Activated CD8-positive, alpha-beta memory T cell treated with anti-CD3 and anti-CD28 coated beads for 36 hours (primary cell): ENCODE data around the gene BCORL1. TPM values are rescaled to one million over a fixed set of nuclear protein-coding genes. Genes with fewer than 3 reads are reported as not detected.

Experiments
- CTCF ChIA-PET: fragments of 350-600 bp; sonication (Branson Sonifier 250); formaldehyde crosslinking; loops from one replicate; lab custom pipeline; 2021; ENCODE audit warnings: antibody characterized with exemption; lab: Charles Lee
- POLR2A ChIA-PET: fragments of 350-600 bp; sonication (Branson Sonifier 250); formaldehyde crosslinking; loops from one replicate; lab custom pipeline; 2021; ENCODE audit warnings: antibody characterized with exemption; lab: Charles Lee
- total RNA-seq, 2 experiments: library from RNA; stranded (reverse); gene quantifications; one replicate each; pipeline ENCODE4 v1.2.3, GENCODE V29; 2021

The BCORL1 gene
- total RNA-seq, 2 experiments from 2014 or later, result 11.6 to 12.6 TPM

- POLR2A ChIA-PET, result interaction anchor here (0.5 to 1.5 kb wide), 3 partner anchors 39 to 295 kb away, joined by 3 to 7 read pairs (median 3); no protein-coding TSS in a partner anchor
- CTCF ChIA-PET, result interaction anchor here (1.1 to 3.7 kb wide), 6 partner anchors 16 to 110 kb away, joined by 3 to 59 read pairs (median 4); no protein-coding TSS in a partner anchor
Measured at GRCh38 chrX:130081421-130082045, 99.1 kb downstream of the BCORL1 start.

GRCh38 chrX:130082244-130083106, 100.0 kb downstream of the BCORL1 start:
- ChIA-PET CTCF (interaction anchor here (0.6 to 3.7 kb wide), 6 partner anchors 10 to 106 kb away, joined by 3 to 59 read pairs (median 4); no protein-coding TSS in a partner anchor), POLR2A (interaction anchor here (1.0 to 1.5 kb wide), 2 partner anchors 38 to 94 kb away, joined by 3 to 7 read pairs; no protein-coding TSS in a partner anchor)

GRCh38 chrX:130083107-130083490, 100.7 kb downstream of the BCORL1 start:
- ChIA-PET POLR2A (no interaction called here), CTCF (interaction anchor here (1.6 kb wide), 1 partner anchor 87 kb away, joined by 4 read pairs; no protein-coding TSS in a partner anchor)

- ChIA-PET CTCF (interaction anchor here (1.0 to 1.2 kb wide), 2 partner anchors 36 to 37 kb away, joined by 4 read pairs; no protein-coding TSS in a partner anchor), POLR2A (interaction anchor here (0.8 kb wide), 1 partner anchor 27 kb away, joined by 3 read pairs; no protein-coding TSS in a partner anchor)
Measured at GRCh38 chrX:130083656-130084382, 101.4 kb downstream of the BCORL1 start.

- POLR2A ChIA-PET, result interaction anchor here (0.8 kb wide), 1 partner anchor 26 kb away, joined by 3 read pairs; no protein-coding TSS in a partner anchor
- CTCF ChIA-PET, result interaction anchor here (0.9 to 1.2 kb wide), 3 partner anchors 35 to 37 kb away, joined by 3 to 4 read pairs (median 4); no protein-coding TSS in a partner anchor
Measured at GRCh38 chrX:130084631-130085237, 102.3 kb downstream of the BCORL1 start.

GRCh38 chrX:130085551-130086446, 103.4 kb downstream of the BCORL1 start:
- POLR2A ChIA-PET, result interaction anchor here (0.7 to 0.9 kb wide), 2 partner anchors 9 to 23 kb away, joined by 3 to 4 read pairs; no protein-coding TSS in a partner anchor
- CTCF ChIA-PET, result interaction anchor here (0.9 to 1.3 kb wide), 5 partner anchors 9 to 36 kb away, joined by 3 to 7 read pairs (median 4); no protein-coding TSS in a partner anchor

GRCh38 chrX:130086447-130087206, 104.2 kb downstream of the BCORL1 start:
- CTCF ChIA-PET, result interaction anchor here (1.0 to 1.4 kb wide), 8 partner anchors 9 to 76 kb away, joined by 3 to 8 read pairs (median 4); partner anchors contain the start of gene ELF4

GRCh38 chrX:130090364-130090763, 107.9 kb downstream of the BCORL1 start:
- CTCF ChIA-PET, result no interaction called here
- POLR2A ChIA-PET, result no interaction called here

More at GRCh38 chrX:130086447-130087206, 104.2 kb downstream of the BCORL1 start:
- POLR2A ChIA-PET, result interaction anchor here (0.9 kb wide), 1 partner anchor 8 kb away, joined by 3 read pairs; no protein-coding TSS in a partner anchor

- POLR2A ChIA-PET, result interaction anchor here (0.6 kb wide), 2 partner anchors 27 to 93 kb away, joined by 3 to 10 read pairs; no protein-coding TSS in a partner anchor
- CTCF ChIA-PET, result interaction anchor here (1.0 to 1.2 kb wide), 3 partner anchors 10 to 32 kb away, joined by 3 to 4 read pairs (median 4); no protein-coding TSS in a partner anchor
Measured at GRCh38 chrX:130091980-130092522, 109.6 kb downstream of the BCORL1 start.

GRCh38 chrX:130093271-130093670, 110.8 kb downstream of the BCORL1 start:
- ChIA-PET CTCF (no interaction called here), POLR2A (no interaction called here)

- POLR2A ChIA-PET, result interaction anchor here (0.7 kb wide), 2 partner anchors 8 to 38 kb away, joined by 3 read pairs; no protein-coding TSS in a partner anchor
Measured at GRCh38 chrX:130094696-130095095, 112.3 kb downstream of the BCORL1 start.

GRCh38 chrX:130095249-130096030, 113.0 kb downstream of the BCORL1 start:
- ChIA-PET POLR2A (interaction anchor here (0.7 kb wide), 1 partner anchor 9 kb away, joined by 3 read pairs; no protein-coding TSS in a partner anchor), CTCF (interaction anchor here (0.6 kb wide), 1 partner anchor 12 kb away, joined by 4 read pairs; no protein-coding TSS in a partner anchor)

More at GRCh38 chrX:130094696-130095095, 112.3 kb downstream of the BCORL1 start:
- CTCF ChIA-PET, result interaction anchor here (0.6 kb wide), 1 partner anchor 13 kb away, joined by 4 read pairs; no protein-coding TSS in a partner anchor

- ChIA-PET POLR2A (no interaction called here), CTCF (interaction anchor here (0.9 to 2.1 kb wide), 5 partner anchors 11 to 23 kb away, joined by 3 to 5 read pairs (median 4); no protein-coding TSS in a partner anchor)
Measured at GRCh38 chrX:130097507-130098209, 115.2 kb downstream of the BCORL1 start.

- ChIA-PET POLR2A (no interaction called here), CTCF (interaction anchor here (0.9 to 2.1 kb wide), 5 partner anchors 11 to 23 kb away, joined by 3 to 5 read pairs (median 4); no protein-coding TSS in a partner anchor)
Measured at GRCh38 chrX:130098210-130098552, 115.7 kb downstream of the BCORL1 start.
